ENCODE data around the gene VPREB3. TPM values are rescaled to one million over a fixed set of nuclear protein-coding genes. Genes with fewer than 3 reads are reported as not detected.

The VPREB3 gene
- total RNA-seq, result not detected

GRCh38 chr22:23754220-23754919 is at the start of gene VPREB3:
VPREB3 (minus strand) TSS chr22:23754425; CDS start chr22:23754363, 62 bp downstream.
- ATAC-seq (ENCODE audit: low read depth), result no peak
- no peaks in the 10 kb centered on the region for H3K9me3 Mint-ChIP-seq
- H3K4me3 Mint-ChIP-seq, result no peak within 1 kb of the TSS
- H3K4me1 Mint-ChIP-seq, result peaks cover 15% of the 10 kb centered on the region
- no peak for DNase-seq
- H3K27ac Mint-ChIP-seq, result no peak within 1 kb of the TSS
- H3K36me3 Mint-ChIP-seq, result peaks cover 1% of the 10 kb centered on the region
- H3K27me3 Mint-ChIP-seq, result peaks cover 2% of the 10 kb centered on the region
- POLR2A ChIA-PET, result interaction anchor here (0.5 kb wide), 1 partner anchor 60 kb away, joined by 3 read pairs; no protein-coding TSS in a partner anchor

- H3K27ac Mint-ChIP-seq, result no peak overlapping the region
- no peaks in the 10 kb centered on the region for H3K27me3 Mint-ChIP-seq
- no peak for ATAC-seq (ENCODE audit: low read depth)
- no peaks in the 10 kb centered on the region for H3K9me3 Mint-ChIP-seq
- peaks cover 31% of the 10 kb centered on the region for H3K36me3 Mint-ChIP-seq
- no peak overlapping the region for H3K4me3 Mint-ChIP-seq
- H3K4me1 Mint-ChIP-seq, result no peaks in the 10 kb centered on the region
- DNase-seq, result no peak
- POLR2A ChIA-PET, result no interaction called here
These were observed 49.0 kb upstream of the VPREB3 start for GRCh38 chr22:23803001-23803819.

GRCh38 chr22:23801886-23802377 is 47.7 kb upstream of the VPREB3 start:
- Mint-ChIP-seq H3K9me3 (no peaks in the 10 kb centered on the region), H3K4me1 (no peaks in the 10 kb centered on the region), H3K27me3 (no peaks in the 10 kb centered on the region), H3K36me3 (peaks cover 28% of the 10 kb centered on the region), H3K4me3 (no peak overlapping the region), H3K27ac (no peak overlapping the region)
- ATAC-seq (ENCODE audit: low read depth) (no peak), DNase-seq (no peak)
- POLR2A ChIA-PET, result no interaction called here

DNA sequence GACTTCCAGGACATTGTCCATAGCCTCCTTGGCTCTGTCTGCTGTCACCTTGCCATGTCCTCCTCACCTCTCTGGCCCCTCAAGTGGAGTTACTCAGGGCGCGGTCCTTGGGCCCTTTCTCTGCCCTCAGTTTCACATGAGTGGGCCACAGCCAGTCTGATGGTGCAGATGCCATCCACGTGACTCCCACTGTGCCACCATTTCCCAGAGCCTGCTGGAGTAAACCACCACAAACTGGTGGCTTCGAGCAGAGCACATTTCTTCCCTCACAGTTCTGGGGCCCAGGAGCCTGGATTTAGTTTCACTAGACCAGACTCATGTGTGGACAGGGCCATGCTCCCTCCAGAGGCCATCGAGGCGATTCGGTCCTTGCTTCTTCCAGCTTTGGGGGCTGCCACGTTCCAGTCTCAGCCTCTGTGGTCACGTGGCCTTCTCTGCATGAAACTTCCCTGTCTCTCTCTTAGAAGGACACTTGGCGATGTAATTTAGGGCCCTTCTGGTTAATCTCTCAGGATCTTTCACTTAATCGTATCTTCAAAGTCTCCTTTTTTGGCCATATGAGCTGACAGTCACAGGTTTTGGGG is 47.1 kb upstream of the VPREB3 start:
- peaks cover 31% of the 10 kb centered on the region for H3K36me3 Mint-ChIP-seq

GRCh38 chr22:23800297-23801237 is 46.3 kb upstream of the VPREB3 start:
- H3K27ac Mint-ChIP-seq, result peak overlapping the region; percentile 30

More for the DNA sequence above, 47.1 kb upstream of the VPREB3 start:
- DNase-seq (no peak), ATAC-seq (ENCODE audit: low read depth) (no peak)
- H3K27me3 Mint-ChIP-seq, result no peaks in the 10 kb centered on the region
- POLR2A ChIA-PET, result no interaction called here
- no peaks in the 10 kb centered on the region for H3K4me1 Mint-ChIP-seq
- no peak overlapping the region for H3K27ac Mint-ChIP-seq
- H3K4me3 Mint-ChIP-seq, result no peak overlapping the region
- no peaks in the 10 kb centered on the region for H3K9me3 Mint-ChIP-seq

DNA sequence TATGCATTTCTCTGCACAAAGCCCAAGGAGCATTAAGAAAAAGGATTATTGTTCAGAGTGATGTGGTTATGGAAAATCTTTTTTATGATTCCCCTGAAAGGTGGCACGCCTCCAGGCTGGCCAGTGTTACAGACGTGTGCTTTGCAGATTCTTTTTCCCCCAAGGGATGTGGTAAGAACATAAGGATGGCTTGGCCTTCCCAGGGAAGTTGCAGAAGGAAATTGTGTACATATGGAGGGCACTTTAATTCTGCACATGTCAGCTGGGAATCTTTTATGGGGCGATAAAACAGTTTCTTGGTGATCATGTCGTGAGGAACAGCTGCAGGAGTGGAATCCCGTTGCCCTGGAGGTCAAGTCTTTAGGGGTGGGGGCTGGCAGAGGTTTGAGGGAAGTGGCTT is 42.2 kb upstream of the VPREB3 start:
- DNase-seq, result no peak
- POLR2A ChIA-PET, result no interaction called here
- Mint-ChIP-seq H3K27ac (no peak overlapping the region), H3K4me3 (no peak overlapping the region), H3K9me3 (no peaks in the 10 kb centered on the region), H3K4me1 (peaks cover 12% of the 10 kb centered on the region), H3K27me3 (no peaks in the 10 kb centered on the region), H3K36me3 (peaks cover 25% of the 10 kb centered on the region)
- ATAC-seq (ENCODE audit: low read depth), result no peak

More at GRCh38 chr22:23800297-23801237, 46.3 kb upstream of the VPREB3 start:
- Mint-ChIP-seq H3K4me1 (no peaks in the 10 kb centered on the region), H3K9me3 (no peaks in the 10 kb centered on the region), H3K27me3 (no peaks in the 10 kb centered on the region), H3K36me3 (peaks cover 34% of the 10 kb centered on the region), H3K4me3 (no peak overlapping the region)
- DNase-seq, result no peak
- POLR2A ChIA-PET, result no interaction called here
- no peak for ATAC-seq (ENCODE audit: low read depth)

DNA sequence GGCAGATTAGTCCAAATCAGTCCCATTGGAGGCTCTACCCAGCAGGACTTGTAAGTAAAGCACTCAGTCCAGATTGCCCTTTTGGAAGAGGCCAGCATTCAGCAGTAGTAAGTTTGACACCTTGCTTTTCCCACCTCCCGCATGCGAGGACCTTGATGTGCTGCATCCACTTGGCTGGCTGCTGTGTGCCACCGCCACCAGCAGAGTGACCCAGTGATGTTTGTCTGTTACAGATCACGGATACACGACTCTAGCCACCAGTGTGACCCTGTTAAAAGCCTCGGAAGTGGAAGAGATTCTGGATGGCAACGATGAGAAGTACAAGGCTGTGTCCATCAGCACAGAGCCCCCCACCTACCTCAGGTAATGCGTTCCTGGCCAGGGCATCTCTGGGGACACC is 39.1 kb upstream of the VPREB3 start:
- POLR2A ChIA-PET, result interaction anchor here (0.6 to 1.5 kb wide), 3 partner anchors 17 to 64 kb away, joined by 3 read pairs; partner anchors contain the start of genes C22orf15 and SLC2A11
- Mint-ChIP-seq H3K9me3 (no peaks in the 10 kb centered on the region), H3K27me3 (no peaks in the 10 kb centered on the region), H3K4me1 (peaks cover 25% of the 10 kb centered on the region), H3K4me3 (peak overlapping the region; percentile 1), H3K27ac (no peak overlapping the region), H3K36me3 (peaks cover 28% of the 10 kb centered on the region)
- DNase-seq (no peak), ATAC-seq (ENCODE audit: low read depth) (no peak)

- Mint-ChIP-seq H3K9me3 (no peaks in the 10 kb centered on the region), H3K27me3 (no peaks in the 10 kb centered on the region), H3K4me1 (peaks cover 32% of the 10 kb centered on the region), H3K27ac (peak overlapping the region; percentile 72), H3K4me3 (peak overlapping the region; percentile 35), H3K36me3 (peaks cover 26% of the 10 kb centered on the region)
- POLR2A ChIA-PET, result interaction anchor here (1.5 kb wide), 1 partner anchor 66 kb away, joined by 3 read pairs; the partner anchor contains the start of gene SLC2A11
- ATAC-seq (ENCODE audit: low read depth), result no peak
- no peak for DNase-seq
These were observed 37.8 kb upstream of the VPREB3 start for GRCh38 chr22:23791738-23792645.

- Mint-ChIP-seq H3K27ac (no peak overlapping the region), H3K4me3 (no peak overlapping the region), H3K36me3 (peaks cover 20% of the 10 kb centered on the region), H3K9me3 (no peaks in the 10 kb centered on the region), H3K4me1 (peaks cover 38% of the 10 kb centered on the region), H3K27me3 (no peaks in the 10 kb centered on the region)
- POLR2A ChIA-PET, result no interaction called here
- no peak for ATAC-seq (ENCODE audit: low read depth)
- DNase-seq, result no peak
These were observed 36.9 kb upstream of the VPREB3 start for GRCh38 chr22:23790819-23791737.

DNA sequence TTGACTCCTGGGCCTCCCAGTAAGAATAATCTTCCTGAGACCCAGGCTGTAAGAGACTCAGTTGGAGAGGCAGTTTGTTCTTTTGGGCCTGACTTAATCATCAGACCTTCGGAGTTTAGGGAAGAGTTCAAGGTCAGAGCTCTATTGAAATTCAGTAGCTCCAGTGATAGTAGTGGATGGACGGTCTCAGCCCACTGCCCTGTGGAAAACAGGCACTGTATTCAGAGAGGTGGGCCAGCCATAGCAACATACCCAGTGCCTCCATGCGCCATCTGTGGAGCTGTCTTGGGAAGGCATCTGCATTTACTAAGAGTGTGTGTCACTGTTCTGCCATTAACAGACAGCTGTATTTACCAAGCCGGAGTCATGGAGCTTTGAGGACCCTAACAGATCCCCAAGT is 35.4 kb upstream of the VPREB3 start:
- Mint-ChIP-seq H3K9me3 (no peaks in the 10 kb centered on the region), H3K27me3 (no peaks in the 10 kb centered on the region), H3K4me3 (no peak overlapping the region), H3K27ac (peak overlapping the region; percentile 1), H3K4me1 (peaks cover 42% of the 10 kb centered on the region), H3K36me3 (peaks cover 15% of the 10 kb centered on the region)
- POLR2A ChIA-PET, result interaction anchor here (1.1 kb wide), 2 partner anchors 12 to 68 kb away, joined by 3 read pairs; partner anchors contain the start of gene SLC2A11
- DNase-seq (no peak), ATAC-seq (ENCODE audit: low read depth) (no peak)

GRCh38 chr22:23789121-23789520 is 34.9 kb upstream of the VPREB3 start:
- Mint-ChIP-seq H3K9me3 (no peaks in the 10 kb centered on the region), H3K27me3 (no peaks in the 10 kb centered on the region), H3K4me1 (peaks cover 47% of the 10 kb centered on the region), H3K27ac (no peak overlapping the region), H3K36me3 (peaks cover 15% of the 10 kb centered on the region), H3K4me3 (no peak overlapping the region)
- ATAC-seq (ENCODE audit: low read depth) (no peak), DNase-seq (no peak)
- POLR2A ChIA-PET, result interaction anchor here (1.1 to 1.9 kb wide), 3 partner anchors 12 to 68 kb away, joined by 3 to 10 read pairs (median 3); partner anchors contain the start of genes MMP11 and SLC2A11

All from activated naive CD8-positive, alpha-beta T cell treated with anti-CD3 and anti-CD28 coated beads, Interleukin-2, amount 10 ng/mL, durations not matched to agents 7 days and 5 days (primary cell).